RKO (cell line): ENCODE data around the gene CD40LG.

Experiments used
- DNase-seq: peaks from one replicate; pipeline ENCODE4 v3.0.0-alpha.2; 2016; ENCODE audit warnings: low spot score

The CD40LG gene

DNA sequence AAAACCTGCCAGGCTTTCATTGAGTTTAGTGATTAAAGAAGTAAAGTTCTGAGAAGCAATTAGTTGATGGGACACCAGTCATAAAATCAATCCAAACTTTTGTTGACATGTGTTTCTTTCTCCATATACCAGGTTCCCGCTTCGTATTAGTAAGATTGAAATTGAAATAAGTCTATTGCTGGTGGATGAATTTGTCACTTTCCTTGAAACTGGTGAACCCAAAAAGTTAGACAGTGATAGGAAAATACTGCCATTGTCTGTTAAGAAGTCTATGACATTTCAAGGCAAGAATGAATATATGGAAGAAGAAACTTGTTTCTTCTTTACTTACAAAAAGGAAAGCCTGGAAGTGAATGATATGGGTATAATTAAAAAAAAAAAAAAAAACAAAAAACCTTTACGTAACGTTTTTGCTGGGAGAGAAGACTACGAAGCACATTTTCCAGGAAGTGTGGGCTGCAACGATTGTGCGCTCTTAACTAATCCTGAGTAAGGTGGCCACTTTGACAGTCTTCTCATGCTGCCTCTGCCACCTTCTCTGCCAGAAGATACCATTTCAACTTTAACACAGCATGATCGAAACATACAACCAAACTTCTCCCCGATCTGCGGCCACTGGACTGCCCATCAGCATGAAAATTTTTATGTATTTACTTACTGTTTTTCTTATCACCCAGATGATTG is at the start of gene CD40LG:
CD40LG (plus strand) TSS at position 482 of the 684 bp plus-strand sequence; CDS start at position 573, 91 bp downstream.
- DNase-seq, result no peak

DNA sequence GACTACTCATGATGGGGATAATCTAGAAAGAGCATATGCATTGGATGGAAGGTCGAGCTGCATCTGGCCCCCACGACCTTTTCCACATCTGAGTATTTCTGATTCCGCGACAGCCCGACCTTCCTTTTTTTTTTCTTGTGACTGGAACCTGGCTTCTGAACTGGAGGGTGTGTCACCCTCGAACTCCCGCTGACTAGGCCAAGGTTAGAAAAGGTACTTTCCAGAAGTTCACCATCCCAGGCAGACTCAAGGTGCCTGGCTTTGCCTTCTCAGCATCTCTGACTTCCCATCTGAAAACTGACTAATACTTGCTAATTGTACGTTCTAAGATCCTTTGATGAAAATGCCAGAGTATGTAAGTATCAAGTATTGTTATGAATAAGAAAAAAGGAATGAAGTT is 49.3 kb upstream of the CD40LG start:
- DNase-seq, result no peak

DNA sequence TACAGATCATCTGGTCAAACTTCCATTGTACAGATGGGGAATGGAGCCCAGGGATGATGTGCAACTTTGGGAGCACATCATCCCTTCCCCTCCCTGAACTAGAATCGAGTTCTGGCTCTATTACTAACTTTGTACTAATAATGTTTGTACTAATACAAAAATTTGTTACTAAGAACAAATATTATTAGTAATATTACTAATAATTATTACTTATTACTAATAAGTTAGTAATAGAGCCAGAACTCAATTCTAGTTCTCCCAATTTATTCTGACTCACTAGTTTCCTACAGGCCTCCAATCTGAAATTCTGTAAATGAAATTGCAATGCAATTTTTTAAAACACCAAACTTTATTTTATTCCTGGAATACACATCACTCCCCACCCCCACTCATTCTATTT is 47.9 kb upstream of the CD40LG start:
- DNase-seq, result no peak

DNA sequence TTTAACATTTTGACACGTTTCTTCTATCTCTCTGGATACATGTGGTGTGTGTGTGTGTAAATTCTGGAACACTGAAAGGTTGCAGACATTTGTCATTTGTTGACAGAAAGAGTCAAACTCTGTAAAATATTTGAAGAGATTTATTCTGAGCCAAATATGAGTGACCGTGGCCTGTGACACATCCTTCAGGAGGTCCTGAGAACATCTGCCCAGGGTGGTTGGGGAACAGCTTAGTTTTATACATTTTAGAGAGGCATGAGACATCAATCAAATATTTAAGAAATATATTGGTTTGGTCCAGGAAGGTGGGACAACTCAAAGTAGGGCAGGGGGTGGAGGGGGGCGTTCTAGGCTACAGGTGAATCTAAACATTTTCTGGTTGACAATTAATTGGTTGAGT is 40.7 kb upstream of the CD40LG start:
- DNase-seq, result no peak

DNA sequence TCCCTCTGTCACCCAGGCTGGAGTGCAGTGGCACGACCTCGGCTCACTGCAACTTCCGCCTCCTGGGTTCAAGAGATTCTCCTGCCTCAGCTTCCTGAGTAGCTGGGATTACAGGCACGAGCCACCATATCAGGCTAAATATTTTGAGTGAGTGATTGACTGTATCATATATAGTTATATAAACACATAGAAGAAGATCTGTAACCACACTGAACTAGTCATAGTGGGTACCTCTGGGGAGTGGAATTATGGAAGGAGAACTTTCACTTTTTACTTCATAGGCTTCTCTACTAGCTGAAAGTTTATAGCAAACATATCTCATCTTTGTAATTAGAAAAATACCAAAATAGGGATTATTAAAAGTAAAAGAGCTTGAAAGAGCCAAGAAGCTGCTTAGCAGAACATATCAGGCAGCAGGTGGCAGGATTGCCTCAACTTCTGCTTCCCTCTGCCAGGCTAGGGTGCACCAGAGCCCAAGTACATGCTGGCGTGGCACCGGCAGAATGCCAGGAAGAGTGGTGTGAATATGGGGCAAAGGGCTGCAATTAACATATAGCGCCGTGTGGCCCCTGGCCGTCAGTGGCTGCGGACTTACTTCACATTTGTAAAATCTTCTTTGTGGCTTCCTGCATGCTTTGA is 39.5 kb upstream of the CD40LG start:
- peak; percentile 26 for DNase-seq

DNA sequence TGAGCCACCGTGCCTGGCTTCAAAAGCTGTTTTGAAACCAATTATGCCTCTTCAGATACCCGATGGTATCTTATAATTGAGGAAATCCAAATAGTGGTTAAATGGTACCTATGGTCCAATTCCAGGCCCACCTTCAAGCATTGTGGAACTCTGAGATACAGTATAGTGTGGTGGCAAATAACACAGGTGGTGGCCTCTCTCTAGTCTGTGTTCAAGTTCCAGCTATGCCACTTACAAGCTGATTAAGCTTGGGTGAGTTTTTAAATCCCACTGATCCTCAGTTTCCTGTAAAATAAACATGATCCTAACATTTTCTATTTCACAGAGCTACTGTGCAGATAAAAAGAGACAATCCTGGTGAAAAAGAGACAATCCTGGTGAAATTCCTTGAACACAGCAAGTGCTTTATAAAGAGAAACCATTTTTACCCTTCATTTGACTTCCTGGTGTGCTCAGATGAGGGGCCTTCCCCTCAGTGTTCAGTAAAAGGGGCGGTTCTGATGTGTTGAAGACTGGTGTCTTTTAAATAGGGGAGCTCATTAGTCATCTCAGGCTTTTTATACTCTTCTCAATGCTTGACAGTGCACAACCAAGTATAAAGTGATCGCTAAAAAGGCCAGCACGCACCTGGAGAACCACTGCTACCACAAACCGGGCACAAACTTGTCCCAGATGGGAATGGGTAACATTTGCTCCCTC is 30.8 kb upstream of the CD40LG start:
- DNase-seq, result no peak

DNA sequence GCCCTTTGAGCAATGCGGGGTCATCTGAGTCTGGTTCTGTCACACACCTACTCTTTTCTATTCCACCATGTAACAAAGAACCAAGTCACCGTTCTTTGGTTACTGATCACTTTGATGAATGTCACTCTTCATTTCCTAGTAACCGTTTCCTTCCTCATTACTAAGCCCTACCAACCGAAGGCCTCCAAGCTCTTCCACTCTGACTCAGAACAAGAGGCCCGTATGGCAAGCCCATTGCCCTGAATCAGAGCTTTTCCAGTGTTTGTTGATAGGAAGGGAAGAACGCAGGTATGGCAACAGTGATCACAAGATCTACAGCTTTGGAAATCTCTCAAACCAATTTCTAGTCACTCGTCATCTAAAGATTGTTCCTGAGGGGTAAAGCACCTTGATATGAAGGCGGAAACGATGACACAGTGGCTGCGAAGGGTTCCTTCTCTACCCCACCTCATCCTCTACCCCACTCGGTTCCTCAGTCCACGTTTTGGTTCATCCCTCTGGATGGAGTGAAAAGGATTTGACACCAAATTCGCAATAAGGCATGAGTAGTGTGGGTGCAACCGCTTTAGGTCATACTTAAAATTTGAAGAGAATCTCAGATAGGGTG is 28.0 kb upstream of the CD40LG start:
- DNase-seq, result no peak

DNA sequence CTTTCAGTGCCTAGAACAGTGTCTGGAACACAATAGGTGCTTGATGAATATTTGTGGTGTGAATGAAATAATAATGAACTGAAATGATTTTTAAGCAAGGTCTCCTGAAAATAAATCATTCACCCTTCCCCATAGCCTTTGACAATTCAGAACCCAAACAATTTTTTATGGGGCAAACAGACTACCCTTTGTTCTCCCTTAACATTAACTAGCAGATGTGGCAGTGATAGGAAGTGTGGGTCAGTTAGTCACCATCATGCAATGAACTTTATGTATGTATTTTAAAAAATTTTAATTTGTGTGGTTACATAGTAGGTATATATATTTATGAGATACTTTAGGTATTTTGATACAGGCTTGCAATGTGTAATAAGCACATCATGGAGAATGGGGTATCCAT is 27.2 kb upstream of the CD40LG start:
- DNase-seq, result no peak

DNA sequence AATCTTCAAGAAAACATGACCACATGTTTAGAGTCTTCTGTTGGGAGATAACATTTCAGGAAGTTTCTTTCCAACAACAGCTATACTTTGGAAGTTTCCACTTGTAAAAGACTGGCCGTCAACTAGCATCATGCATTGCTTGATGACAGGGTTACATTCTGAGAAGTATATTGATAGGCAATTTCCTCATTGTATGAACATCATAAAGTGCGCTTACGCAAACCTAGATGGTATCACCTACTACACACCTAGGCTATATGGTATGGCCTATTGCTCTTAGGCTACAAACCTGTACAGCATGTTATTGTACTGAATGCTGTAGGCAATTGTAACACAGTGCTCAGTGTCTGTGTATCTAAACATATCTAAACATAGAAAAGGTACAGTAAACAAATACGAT is 25.4 kb upstream of the CD40LG start:
- DNase-seq, result no peak

DNA sequence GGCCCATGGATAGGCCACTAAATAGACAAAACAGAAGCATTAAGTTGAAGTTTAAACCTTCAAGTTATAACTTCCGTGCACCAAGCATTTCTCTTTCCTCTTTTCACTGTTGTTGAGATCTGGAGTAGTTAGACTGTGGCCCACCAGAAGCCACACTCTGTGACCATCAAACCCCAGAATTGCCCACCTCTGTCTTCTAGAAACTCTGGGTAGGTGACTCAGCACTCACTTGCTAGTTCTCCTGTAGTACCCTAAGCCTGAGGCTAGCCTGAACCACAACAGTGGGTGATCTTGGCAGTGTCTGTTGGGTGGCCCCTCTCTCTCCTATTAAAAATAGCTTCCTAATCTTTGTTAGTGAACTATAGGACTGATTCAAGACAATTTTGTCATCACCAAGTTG is 24.6 kb upstream of the CD40LG start:
- DNase-seq, result no peak

DNA sequence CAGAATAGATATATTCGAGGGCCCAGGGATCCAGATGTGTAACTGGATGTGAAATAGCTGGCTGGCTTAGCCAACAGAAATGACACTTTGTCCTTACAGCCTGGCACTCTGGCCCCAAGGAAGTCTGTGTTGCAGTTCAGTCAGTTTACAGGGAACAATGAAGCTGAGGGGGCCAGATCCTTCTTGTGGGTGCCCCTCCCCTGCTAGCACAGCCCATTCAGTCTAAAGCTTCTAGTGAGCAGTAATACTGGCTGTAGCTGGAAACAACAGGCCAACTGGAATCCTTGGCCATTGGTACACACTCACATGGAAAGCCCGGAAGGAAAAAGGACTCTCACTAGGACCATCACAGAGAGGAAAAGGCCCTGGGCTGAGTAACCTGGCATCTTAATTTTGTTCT is 22.7 kb upstream of the CD40LG start:
- no peak for DNase-seq

DNA sequence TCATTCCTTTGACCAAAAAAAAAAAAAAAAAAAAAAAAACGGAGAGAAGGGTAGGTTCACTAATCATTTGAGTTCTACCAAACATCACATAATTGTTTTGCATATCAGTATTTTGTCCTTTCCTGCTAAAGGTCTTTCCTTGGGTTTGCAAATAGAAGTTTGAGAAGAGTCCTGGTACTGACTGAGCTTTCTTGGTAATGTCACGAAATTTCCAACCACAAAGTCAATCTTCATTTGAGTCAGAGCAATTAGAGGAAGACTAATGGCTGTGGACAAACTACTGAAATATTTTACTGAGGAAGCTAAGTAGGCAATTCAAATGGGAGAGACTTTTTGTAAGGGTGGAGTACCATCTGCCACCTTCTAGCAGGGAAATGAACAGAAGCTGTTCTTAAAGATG is 21.7 kb upstream of the CD40LG start:
- DNase-seq, result no peak

DNA sequence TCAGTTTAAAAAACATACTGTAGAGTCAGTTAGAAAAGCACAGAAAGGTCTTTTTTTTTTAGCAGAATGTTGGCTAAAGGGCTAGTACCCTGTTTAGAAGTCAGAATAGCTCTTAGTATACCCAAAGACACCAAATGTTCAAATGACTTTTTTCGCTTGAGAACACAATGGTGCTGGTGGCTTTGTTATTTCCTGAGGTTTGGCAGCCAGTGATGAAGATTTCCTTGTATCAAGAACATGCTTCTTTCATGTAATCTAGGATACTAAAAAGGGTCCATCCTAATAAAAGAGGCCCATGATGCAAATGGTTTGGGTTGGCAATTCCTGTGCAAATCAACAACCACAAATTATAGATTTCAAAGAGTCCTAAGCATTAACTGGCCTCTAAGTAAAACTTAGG is 21.1 kb upstream of the CD40LG start:
- no peak for DNase-seq

DNA sequence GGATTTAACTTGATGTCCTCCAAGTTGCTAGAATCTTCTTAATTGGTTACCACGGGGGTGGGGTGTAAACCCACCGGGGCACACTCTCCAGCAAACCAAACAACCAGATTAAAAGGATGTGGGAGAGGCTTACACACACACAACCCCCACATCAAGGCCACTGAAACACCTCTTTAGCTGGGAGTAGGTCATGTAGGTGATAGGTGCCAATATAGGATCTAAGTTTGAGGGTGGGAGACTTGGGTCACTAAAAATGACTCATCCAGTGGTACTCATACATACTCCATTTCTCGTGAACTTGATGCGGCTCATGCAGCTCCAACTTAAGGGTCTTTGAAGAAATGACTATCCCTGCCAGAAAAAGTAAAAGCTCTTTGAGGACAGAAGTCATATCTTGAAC is 20.5 kb upstream of the CD40LG start:
- DNase-seq, result no peak

DNA sequence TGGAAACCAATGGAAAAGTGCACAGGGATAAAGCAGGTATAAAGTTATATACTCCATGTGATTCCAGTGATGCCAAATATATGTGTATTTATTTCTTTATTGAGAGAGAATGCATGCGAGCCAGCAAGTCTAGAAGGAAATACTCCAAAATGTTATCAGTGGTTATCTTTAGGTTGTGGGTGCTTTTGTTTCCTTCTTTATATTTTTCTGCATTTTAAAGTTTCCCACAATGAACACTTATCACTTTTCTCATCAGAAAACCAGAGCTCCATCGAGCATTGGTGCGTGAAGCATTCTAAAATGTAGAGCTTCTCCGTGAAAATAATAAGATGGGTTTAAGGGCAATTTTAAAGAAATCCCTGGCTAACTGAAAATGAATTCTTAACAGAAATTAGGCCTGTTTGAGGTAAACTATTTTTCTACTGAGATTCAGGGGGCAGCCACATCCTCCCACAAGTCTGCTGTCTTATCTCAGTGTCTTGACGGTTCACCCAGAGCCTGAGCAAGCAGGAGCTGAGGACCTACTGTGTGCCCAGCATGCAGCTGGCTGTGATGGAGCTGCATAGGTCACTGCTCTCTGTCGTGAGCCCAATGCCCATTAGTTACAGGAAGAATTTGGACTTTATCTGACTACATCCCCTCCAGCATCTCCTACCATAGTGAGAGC is 18.7 kb upstream of the CD40LG start:
- DNase-seq, result no peak

DNA sequence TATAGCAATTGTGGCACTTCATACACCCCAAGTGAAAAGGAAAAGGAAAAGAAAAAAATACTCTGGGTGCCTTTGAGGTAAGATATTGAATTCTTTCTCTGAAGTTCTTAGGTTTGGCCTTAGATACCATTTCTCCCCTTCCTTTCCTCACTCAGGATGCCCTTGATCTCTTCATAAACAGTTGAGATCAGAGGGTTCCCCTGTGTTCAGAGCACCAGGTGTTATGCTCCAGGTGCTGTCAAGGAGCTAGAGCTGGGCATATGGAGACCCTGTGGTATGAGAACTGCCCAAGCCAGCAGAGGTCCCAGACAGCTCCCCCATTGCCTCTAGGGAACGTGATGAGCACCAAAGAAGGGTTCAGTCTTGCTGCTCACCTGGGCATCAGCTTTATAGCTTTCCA is 17.1 kb upstream of the CD40LG start:
- DNase-seq, result no peak

DNA sequence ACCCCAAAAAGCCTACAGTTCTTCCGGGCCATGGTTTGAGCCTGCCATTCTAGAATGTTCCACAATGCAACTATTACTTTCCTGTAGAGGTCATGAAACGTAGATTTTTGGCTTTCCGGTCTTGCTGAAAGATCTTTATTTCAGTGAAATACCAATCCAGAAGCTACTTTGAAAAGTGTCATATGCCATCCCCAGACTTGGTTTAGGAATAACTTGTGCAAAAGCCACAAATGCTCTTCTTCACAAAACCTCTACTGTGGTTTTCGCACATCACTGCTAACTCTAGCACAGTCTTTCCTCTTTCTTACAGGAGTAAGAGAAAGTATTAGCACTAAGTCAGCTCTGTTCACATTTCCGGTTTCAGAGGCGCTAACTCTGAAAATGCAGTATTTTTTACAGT is 12.7 kb upstream of the CD40LG start:
- no peak for DNase-seq

DNA sequence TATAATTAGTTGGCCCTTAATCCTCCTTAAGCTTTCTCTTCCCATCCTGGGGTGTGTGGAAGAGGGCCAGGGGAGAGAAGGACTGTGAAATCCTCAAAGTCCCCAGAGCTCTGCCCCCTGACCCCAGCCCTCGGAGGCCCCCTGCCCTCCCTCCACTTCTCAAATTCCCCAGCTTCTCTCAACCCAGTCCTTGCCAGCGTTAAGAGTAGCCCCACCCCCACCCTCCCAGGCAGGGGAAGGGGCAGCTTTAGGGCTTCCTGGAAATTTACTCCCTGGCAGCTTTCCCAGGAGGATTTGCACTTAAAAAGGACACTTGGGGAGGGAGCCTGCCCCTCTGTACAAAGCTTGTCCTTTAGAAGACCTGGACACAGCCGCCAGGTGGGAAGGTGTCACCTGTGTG is 11.8 kb upstream of the CD40LG start:
- no peak for DNase-seq

DNA sequence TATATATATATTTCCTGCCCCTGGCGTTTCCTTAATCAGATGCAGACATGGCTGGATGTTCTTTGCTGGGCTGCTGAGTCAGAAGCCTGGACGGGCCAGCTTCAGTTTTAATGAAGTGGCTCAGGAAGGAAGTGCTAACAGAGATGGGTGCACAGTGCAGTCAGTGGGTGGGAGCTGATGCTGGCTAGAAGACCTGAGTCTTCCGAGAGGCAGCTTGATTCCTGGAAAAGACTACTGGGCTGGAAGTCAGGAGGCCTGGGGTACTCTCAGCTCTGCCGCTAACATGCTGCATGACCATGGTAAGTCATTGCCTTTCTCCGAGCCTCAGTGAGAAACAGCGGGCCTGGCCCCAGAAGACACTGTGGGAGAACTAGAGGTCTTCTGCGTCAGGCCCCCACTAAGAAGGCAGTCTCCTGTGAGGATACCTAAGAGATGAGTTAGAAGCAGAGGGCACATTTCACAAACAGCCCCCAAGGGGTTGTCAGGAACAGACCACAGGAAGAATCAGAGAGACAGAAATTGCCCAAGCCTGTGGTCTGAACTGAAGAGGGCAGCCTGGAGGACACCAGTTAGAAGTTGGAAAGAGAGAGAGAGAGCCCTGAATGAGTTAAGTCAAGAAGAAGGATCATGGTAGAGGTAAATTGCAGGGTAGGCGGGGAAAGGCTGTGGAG is 8.3 kb upstream of the CD40LG start:
- DNase-seq, result no peak

DNA sequence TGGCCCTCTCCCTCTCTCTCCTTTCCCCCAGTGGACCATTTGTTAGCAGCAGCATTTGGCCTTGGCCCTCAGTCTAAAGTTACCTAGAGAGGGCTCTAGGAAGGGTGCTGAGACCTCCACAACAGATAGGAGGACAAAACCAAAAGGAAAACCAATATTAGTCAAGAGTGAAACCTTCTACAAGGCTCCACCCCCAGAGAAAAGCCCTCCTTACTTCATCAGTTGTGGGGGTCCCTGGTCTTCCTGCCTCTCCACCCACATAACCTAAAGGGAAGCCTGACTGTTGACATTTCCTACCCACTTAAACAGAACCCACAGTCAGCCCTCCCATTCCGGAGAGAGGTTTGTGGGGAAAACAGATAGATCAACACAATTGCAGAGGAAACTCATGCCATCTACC is 4.7 kb upstream of the CD40LG start:
- no peak for DNase-seq

DNA sequence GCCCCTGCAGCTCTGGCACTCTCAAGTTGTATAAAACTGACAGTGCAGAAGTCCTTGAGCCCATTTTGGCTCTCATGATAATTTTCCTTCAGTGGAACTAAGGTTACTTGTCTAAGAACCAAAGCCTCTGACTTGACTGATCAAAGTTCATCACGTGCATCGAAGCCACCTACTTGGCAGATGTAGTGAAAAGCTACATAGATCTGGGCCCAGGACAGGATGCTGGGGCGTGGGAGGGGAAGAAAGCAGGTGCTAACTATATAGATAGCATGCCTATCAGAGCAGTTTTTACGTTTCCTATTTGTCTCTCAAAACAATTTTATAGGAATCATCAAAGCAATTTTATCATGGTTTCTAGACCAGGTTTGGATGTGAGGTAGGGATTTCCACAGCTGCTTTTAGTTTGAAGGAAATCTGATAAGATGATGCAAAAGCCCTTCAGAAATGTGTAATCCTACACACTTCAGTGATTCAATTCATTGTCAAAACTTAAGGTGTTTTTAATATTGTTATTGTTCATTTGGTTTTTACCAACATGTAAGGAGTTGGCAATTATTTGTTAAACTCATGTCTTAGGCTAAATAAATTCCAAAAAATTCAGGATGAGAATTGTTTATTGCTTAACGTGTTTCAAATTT is 1.2 kb upstream of the CD40LG start:
- DNase-seq, result no peak

DNA sequence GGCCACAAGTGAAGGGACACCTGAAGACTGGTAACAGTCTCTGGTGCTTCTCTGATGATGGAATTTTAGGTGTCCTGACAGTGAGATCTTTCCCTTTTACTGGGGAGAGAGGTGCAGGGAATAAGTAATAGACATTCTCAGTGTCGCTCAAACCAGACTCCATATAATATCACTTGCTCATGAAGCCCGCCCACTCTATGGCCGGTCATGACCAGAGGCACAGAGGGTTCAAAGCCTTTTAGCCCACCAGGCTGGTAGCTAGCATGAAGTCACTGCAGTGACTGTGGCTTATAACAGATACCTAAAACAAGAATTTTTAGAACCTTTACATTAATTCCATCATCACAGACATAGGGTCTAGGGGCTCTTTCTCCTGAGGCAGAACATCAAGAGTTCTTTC is 2.9 kb downstream of the CD40LG start:
- no peak for DNase-seq
